Measurements from ENCODE around the gene KCNH2. TPM values are rescaled to one million over a fixed set of nuclear protein-coding genes. Genes with fewer than 3 reads are reported as not detected.

Gene KCNH2
- total and polyA plus RNA-seq, 2 donors (not counting 1 experiment from before 2014, with no cell fraction given), result 0.86 to 2.7 TPM

GRCh38 chr7:150897502-150898474 lies 80.3 kb downstream of the KCNH2 start:
- POLR2A ChIA-PET, result no interaction called here
- Histone ChIP-seq H3K9ac (ENCODE audit: low read length) (peak overlapping the region; percentile 44), H3K36me3 (replicated peaks in 1 of 2; ENCODE audit: control extremely low read depth in 1 of 2, control insufficient read depth in 1 of 2, extremely low read depth in 1 of 2, insufficient read depth in 2 of 2, low read length in 1 of 2) (no peaks in the 10 kb centered on the region), H3K27ac (ENCODE audit: low read length in 2 of 2) (peak overlapping the region; percentile 70 to 81), H4K20me1 (ENCODE audit: control insufficient read depth, insufficient read depth, low read length, poor library complexity, severe bottlenecking) (no peaks in the 10 kb centered on the region), H3K4me2 (replicated peaks; ENCODE audit: low read depth, low read length, poor library complexity, severe bottlenecking) (peak overlapping the region; percentile 64), H3K9me3 (ENCODE audit: control extremely low read depth in 1 of 3, control insufficient read depth in 2 of 3, insufficient read depth in 1 of 3, low read length in 2 of 3) (peaks cover 0 to 14% (median 7%) of the 10 kb centered on the region in 3 donors), H2AFZ (ENCODE audit: insufficient read depth, low read depth, low read length, poor library complexity, severe bottlenecking) (peak overlapping the region; percentile 72), H3K27me3 (replicated peaks in 1 of 4; ENCODE audit: control extremely low read depth in 1 of 4, control insufficient read depth in 3 of 4, insufficient read depth in 4 of 4, low read length in 3 of 4) (peaks cover 0 to 18% (median 7%) of the 10 kb centered on the region in 4 experiments), H3K4me3 (ENCODE audit: control extremely low read depth in 1 of 5, extremely low read depth in 1 of 5, insufficient read depth in 1 of 5, low read depth in 2 of 5, low read length in 4 of 5) (peak overlapping the region in 2 of 5 experiments; percentile 29 to 39), H3K79me2 (ENCODE audit: control insufficient read depth, insufficient read depth, low read length) (no peaks in the 10 kb centered on the region), H3K4me1 (ENCODE audit: control insufficient read depth in 2 of 2, insufficient read depth in 2 of 2, low read length in 2 of 2) (peaks cover 26 to 53% of the 10 kb centered on the region in 2 donors)
- ATAC-seq (ENCODE audit: low read depth) (peak; percentile 56), DNase-seq (peak; percentile 70)
- intact Hi-C loops (cut with micrococcal nuclease), result loop anchor here (1.0 to 5.0 kb wide), 3 partner anchors 91 to 450 kb away; no protein-coding TSS in a partner anchor
- 60% methylated on average over 18 of the region's 22 CpGs for WGBS (ENCODE audit: insufficient coverage)
- peak overlapping the region; percentile 51 for H3K4me3 Mint-ChIP-seq
- peaks cover 2% of the 10 kb centered on the region for H3K9me3 Mint-ChIP-seq (ENCODE audit: insufficient read depth)
- H3K4me1 Mint-ChIP-seq, result peaks cover 38% of the 10 kb centered on the region
- CTCF ChIA-PET, result interaction anchor here (0.6 to 3.2 kb wide), 22 partner anchors 9 to 449 kb away, joined by 3 to 36 read pairs (median 4); partner anchors contain the start of gene GIMAP2
- H3K27me3 Mint-ChIP-seq, result peaks cover 40% of the 10 kb centered on the region
- H3K27ac Mint-ChIP-seq, result peak overlapping the region; percentile 28
- TF ChIP-seq, protein P1, sequence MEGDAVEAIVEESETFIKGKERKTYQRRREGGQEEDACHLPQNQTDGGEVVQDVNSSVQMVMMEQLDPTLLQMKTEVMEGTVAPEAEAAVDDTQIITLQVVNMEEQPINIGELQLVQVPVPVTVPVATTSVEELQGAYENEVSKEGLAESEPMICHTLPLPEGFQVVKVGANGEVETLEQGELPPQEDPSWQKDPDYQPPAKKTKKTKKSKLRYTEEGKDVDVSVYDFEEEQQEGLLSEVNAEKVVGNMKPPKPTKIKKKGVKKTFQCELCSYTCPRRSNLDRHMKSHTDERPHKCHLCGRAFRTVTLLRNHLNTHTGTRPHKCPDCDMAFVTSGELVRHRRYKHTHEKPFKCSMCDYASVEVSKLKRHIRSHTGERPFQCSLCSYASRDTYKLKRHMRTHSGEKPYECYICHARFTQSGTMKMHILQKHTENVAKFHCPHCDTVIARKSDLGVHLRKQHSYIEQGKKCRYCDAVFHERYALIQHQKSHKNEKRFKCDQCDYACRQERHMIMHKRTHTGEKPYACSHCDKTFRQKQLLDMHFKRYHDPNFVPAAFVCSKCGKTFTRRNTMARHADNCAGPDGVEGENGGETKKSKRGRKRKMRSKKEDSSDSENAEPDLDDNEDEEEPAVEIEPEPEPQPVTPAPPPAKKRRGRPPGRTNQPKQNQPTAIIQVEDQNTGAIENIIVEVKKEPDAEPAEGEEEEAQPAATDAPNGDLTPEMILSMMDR (IDR thresholded peaks at IDR 0.05), result no peak
- no peak for TF ChIP-seq EZH2 (IDR thresholded peaks at IDR 0.05; ENCODE audit: borderline replicate concordance, insufficient read depth, low read depth, low read length, poor library complexity, severe bottlenecking)
